ENCODE results near the gene ADAMTS17.

GRCh38 chr15:100236981-100237720 lies 104.6 kb downstream of the ADAMTS17 start:
- TF ChIP-seq CTCF (IDR thresholded peaks at IDR 0.05) (no peak), POLR2A (IDR thresholded peaks at IDR 0.05) (no peak)

All from right lobe of liver (tissue), 4 donors.